Ishikawa (cell line): ENCODE data around the gene IGFBP7.

ENCODE experiments used
- CEBPB ChIP-seq: IDR thresholded peaks from 2 replicates; pipeline ENCODE4 v1.6.1; 2012
- CREB1 ChIP-seq: IDR thresholded peaks from 2 replicates; pipeline ENCODE4 v1.6.1; 2012; ENCODE audit warnings: low read depth
- EGR1 ChIP-seq: IDR thresholded peaks from 2 replicates; pipeline ENCODE4 v1.6.1; 2012
- EP300 ChIP-seq: IDR thresholded peaks from 2 replicates; pipeline ENCODE4 v1.6.1; 2012; ENCODE audit warnings: borderline replicate concordance
- FOXM1 ChIP-seq: IDR thresholded peaks from 2 replicates; pipeline ENCODE4 v1.6.1; 2012; ENCODE audit warnings: low read depth, borderline replicate concordance
- MAX ChIP-seq: IDR thresholded peaks from 2 replicates; pipeline ENCODE4 v1.6.1; 2012
- NFIC ChIP-seq: IDR thresholded peaks from 2 replicates; pipeline ENCODE4 v1.6.1; 2012
- RAD21 ChIP-seq: IDR thresholded peaks from 2 replicates; pipeline ENCODE4 v1.6.1; 2012; ENCODE audit warnings: low read depth
- TAF1 ChIP-seq: IDR thresholded peaks from 2 replicates; pipeline ENCODE4 v1.6.1; 2012; ENCODE audit warnings: low read depth, mild to moderate bottlenecking
- TCF12 ChIP-seq: IDR thresholded peaks from 2 replicates; pipeline ENCODE4 v1.6.1; 2012; ENCODE audit warnings: low read depth
- TEAD4 ChIP-seq: IDR thresholded peaks from 2 replicates; pipeline ENCODE4 v1.6.1; 2012
- YY1 ChIP-seq: IDR thresholded peaks from 2 replicates; pipeline ENCODE4 v1.6.1; 2012; ENCODE audit warnings: low read depth
- ZBTB7A ChIP-seq: IDR thresholded peaks from 2 replicates; pipeline ENCODE4 v1.6.1; 2012; ENCODE audit warnings: low read depth
- TF ChIP-seq, protein P1 (sequence below): IDR thresholded peaks from 2 replicates; pipeline ENCODE4 v1.6.1; 2012; ENCODE audit warnings: low read depth, mild to moderate bottlenecking
- TF ChIP-seq, protein P2 (sequence below): IDR thresholded peaks from 2 replicates; pipeline ENCODE4 v1.6.1; 2012

The IGFBP7 gene

GRCh38 chr4:57095956-57096355 is 14.2 kb downstream of the IGFBP7 start:
- no peak for TF ChIP-seq FOXM1
- TF ChIP-seq, protein P1, sequence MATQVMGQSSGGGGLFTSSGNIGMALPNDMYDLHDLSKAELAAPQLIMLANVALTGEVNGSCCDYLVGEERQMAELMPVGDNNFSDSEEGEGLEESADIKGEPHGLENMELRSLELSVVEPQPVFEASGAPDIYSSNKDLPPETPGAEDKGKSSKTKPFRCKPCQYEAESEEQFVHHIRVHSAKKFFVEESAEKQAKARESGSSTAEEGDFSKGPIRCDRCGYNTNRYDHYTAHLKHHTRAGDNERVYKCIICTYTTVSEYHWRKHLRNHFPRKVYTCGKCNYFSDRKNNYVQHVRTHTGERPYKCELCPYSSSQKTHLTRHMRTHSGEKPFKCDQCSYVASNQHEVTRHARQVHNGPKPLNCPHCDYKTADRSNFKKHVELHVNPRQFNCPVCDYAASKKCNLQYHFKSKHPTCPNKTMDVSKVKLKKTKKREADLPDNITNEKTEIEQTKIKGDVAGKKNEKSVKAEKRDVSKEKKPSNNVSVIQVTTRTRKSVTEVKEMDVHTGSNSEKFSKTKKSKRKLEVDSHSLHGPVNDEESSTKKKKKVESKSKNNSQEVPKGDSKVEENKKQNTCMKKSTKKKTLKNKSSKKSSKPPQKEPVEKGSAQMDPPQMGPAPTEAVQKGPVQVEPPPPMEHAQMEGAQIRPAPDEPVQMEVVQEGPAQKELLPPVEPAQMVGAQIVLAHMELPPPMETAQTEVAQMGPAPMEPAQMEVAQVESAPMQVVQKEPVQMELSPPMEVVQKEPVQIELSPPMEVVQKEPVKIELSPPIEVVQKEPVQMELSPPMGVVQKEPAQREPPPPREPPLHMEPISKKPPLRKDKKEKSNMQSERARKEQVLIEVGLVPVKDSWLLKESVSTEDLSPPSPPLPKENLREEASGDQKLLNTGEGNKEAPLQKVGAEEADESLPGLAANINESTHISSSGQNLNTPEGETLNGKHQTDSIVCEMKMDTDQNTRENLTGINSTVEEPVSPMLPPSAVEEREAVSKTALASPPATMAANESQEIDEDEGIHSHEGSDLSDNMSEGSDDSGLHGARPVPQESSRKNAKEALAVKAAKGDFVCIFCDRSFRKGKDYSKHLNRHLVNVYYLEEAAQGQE: no peak
- TF ChIP-seq TEAD4: no peak

GRCh38 chr4:57095245-57095644 is 14.9 kb downstream of the IGFBP7 start:
- TF ChIP-seq CEBPB: no peak
- no peak for TF ChIP-seq TEAD4
- TF ChIP-seq, protein P2, sequence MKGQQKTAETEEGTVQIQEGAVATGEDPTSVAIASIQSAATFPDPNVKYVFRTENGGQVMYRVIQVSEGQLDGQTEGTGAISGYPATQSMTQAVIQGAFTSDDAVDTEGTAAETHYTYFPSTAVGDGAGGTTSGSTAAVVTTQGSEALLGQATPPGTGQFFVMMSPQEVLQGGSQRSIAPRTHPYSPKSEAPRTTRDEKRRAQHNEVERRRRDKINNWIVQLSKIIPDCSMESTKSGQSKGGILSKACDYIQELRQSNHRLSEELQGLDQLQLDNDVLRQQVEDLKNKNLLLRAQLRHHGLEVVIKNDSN: no peak

- TF ChIP-seq CEBPB (no peak), ZBTB7A (no peak), TEAD4 (no peak), RAD21 (no peak), NFIC (no peak), CREB1 (no peak), MAX (no peak)
- TF ChIP-seq, protein P1: no peak
These were observed 15.4 kb downstream of the IGFBP7 start for GRCh38 chr4:57094832-57095223.

DNA sequence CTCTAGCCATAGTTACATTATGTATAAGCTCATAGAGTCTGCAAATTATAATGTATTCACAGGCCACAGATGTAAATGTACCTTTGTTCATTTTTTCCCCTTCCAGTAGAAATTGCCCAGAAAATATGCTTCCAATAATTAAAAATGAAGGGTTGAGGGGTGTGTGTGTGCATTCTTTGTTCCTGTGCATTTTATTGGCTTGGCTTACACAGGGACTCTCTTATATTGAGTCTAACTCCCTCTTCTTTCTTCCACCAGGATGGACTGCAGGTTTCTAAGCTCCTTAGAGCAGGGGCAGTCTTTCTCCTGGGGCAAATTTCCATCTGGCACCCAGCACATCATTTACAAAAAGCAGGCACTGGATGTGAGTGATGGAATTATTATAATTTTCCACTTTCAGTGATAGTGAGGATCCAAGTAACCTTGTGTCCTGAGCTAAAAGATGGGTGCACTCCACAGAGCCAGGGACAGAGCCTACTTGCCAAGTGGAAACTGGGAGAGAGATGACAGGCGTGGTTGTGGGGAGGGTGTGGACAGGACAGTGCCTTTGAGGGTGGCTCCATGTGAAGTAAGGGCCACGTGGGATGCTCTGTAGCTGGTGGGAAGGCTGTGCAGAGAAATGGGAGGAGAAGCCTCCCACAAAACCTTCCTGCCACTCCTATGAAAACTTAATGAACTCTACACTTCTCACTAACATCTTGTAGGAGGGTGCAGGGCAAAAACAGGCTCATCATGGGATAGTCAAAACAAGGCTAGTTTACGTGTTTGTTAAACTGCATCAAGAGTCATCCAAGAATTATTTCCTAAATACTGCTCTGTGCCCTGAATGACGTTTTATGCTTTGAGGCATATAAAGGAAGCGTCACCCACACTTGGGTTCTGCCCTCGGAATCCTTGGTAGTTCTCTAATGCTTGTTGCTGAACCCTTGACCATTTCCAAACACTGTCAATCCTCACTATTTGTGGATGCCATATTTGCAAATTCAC is 16.0 kb downstream of the IGFBP7 start:
- TF ChIP-seq TCF12: no peak

- no peak for TF ChIP-seq ZBTB7A
- TF ChIP-seq CEBPB: no peak
- no peak for TF ChIP-seq FOXM1
- TF ChIP-seq NFIC: no peak
- no peak for TF ChIP-seq TEAD4
- no peak for TF ChIP-seq EGR1
- no peak for TF ChIP-seq CREB1
- no peak for TF ChIP-seq TCF12
- TF ChIP-seq, protein P1: no peak
- TF ChIP-seq, protein P2: no peak
- TF ChIP-seq RAD21: no peak
- TF ChIP-seq EP300: no peak
- no peak for TF ChIP-seq TAF1
- TF ChIP-seq MAX: no peak
- no peak for TF ChIP-seq YY1
These were observed 18.5 kb downstream of the IGFBP7 start for GRCh38 chr4:57091657-57092162.
